A673 (cell line): ENCODE results near the gene USP10.

Source experiments
- CTCF ChIP-seq: fragments of 300-800, 200-600 bp; sonication (generic); conservative IDR thresholded peaks from 2 replicates; pipeline ENCODE4 v1.5.1; 2017; ENCODE audit warnings: low read depth, mild to moderate bottlenecking, antibody characterized with exemption, low read length, moderate library complexity, mixed read lengths
- EZH2 ChIP-seq: fragments of 200-600 bp; sonication (generic); IDR thresholded peaks from 2 replicates; pipeline ENCODE4 v1.6.1; 2017; ENCODE audit warnings: borderline replicate concordance, low read depth, mild to moderate bottlenecking, mixed read lengths, antibody characterized with exemption, low read length; ENCODE audit not compliant: poor library complexity, severe bottlenecking

- TF ChIP-seq CTCF = no peak
- TF ChIP-seq EZH2 = no peak
These were observed 20.4 kb downstream of the USP10 start for GRCh38 chr16:84720177-84720579.
